HCT116 (cell line): ENCODE measurements around the gene CTCF. TPM values are rescaled to one million over a fixed set of nuclear protein-coding genes. Genes with fewer than 3 reads are reported as not detected.

Experiments
- ATAC-seq: fragments of 200-7000 bp; cut with Tn5 transposase; 2 replicates; pipeline ENCODE4 v1.9.1; 2020; ENCODE audit warnings: mild to moderate bottlenecking, moderate library complexity
- BruUV-seq: library from RNA; stranded (reverse); fragments of 400-500 nt; replicated peaks from 2 replicates; lab custom pipeline; 2021; lab: Mats Ljungman, UMichigan
- CTCF ChIA-PET: fragments of 300-600 bp; sonication (Branson Sonifier 250); formaldehyde crosslinking; loops from one replicate; lab custom pipeline; 2021; ENCODE audit warnings: antibody characterized with exemption; lab: Charles Lee
- POLR2A ChIA-PET: fragments of 300-600, 350-600 bp; sonication (Branson Sonifier 250); formaldehyde crosslinking; loops from one replicate; lab custom pipeline; 2021; ENCODE audit warnings: antibody characterized with exemption; lab: Charles Lee
- RAD21 ChIA-PET, 2 experiments: fragments of 300-600 bp; sonication (Branson Sonifier 250); formaldehyde crosslinking; loops; one replicate each; lab custom pipeline; 2023; ENCODE audit warnings: low total read pairs in 2 of 2; ENCODE audit not compliant: uncharacterized antibody in 2 of 2, unreplicated experiment in 2 of 2, low non-redundant PET in 1 of 2; lab: Charles Lee
- DNase-seq: peaks from one replicate; pipeline ENCODE4 v3.0.0-alpha.2; 2010; ENCODE audit warnings: low read depth, low spot score
- H2AFZ ChIP-seq: fragments of 200-600 bp; shearing (Covaris generic), sonication (generic); 2 replicates; pipeline ENCODE4 v1.6.1; 2017; ENCODE audit warnings: low read depth, mixed run types, mixed read lengths, antibody characterized with exemption, low read length; ENCODE audit not compliant: poor library complexity, severe bottlenecking
- H3K27ac ChIP-seq: 2 replicates; pipeline ENCODE4 v1.5.1; 2012; ENCODE audit warnings: low read depth, low read length
- H3K27me3 ChIP-seq: fragments of 200-600 bp; sonication (generic); 2 replicates; pipeline ENCODE4 v1.6.1; 2016; ENCODE audit warnings: mixed run types, low read length, mixed read lengths; ENCODE audit not compliant: insufficient read depth
- H3K36me3 ChIP-seq, 2 experiments: fragments of 200-500 bp in 1 of 2; fragments of 200-600 bp in 1 of 2; sonication (Bioruptor generic) in 1 of 2; sonication (generic) in 1 of 2; 2 replicates each; pipeline versions ENCODE4 v1.5.1 to v1.6.1; 2014 to 2016; ENCODE audit warnings: low read length in 2 of 2, inconsistent platforms in 1 of 2, mixed read lengths in 1 of 2, mixed run types in 1 of 2; ENCODE audit not compliant: insufficient read depth in 2 of 2, control insufficient read depth in 1 of 2
- H3K4me1 ChIP-seq, 2 experiments: fragments of 200-600 bp in 1 of 2; sonication (generic) in 1 of 2; 2 replicates each; pipeline versions ENCODE4 v1.5.1 to v1.6.1; 2012 to 2017; ENCODE audit warnings: low read length in 2 of 2, inconsistent platforms in 1 of 2, mild to moderate bottlenecking in 1 of 2, mixed read lengths in 1 of 2, mixed run types in 1 of 2, moderate library complexity in 1 of 2; ENCODE audit not compliant: insufficient read depth in 2 of 2, control insufficient read depth in 1 of 2
- H3K4me2 ChIP-seq: fragments of 200-600 bp; sonication (generic); 2 replicates; pipeline ENCODE4 v1.6.1; 2017; ENCODE audit warnings: mixed run types, low read length, mixed read lengths
- H3K4me3 ChIP-seq, 2 experiments: fragments of 200-600 bp in 1 of 2; sonication (generic) in 1 of 2; replicated peaks in 1 of 2; 2 replicates each; pipeline ENCODE4 v1.5.1; 2011 to 2016; ENCODE audit warnings: low read length in 2 of 2, control low read depth in 1 of 2, low read depth in 1 of 2, mild to moderate bottlenecking in 1 of 2, mixed read lengths in 1 of 2, mixed run types in 1 of 2
- H3K79me2 ChIP-seq: fragments of 200-600 bp; sonication (generic); 2 replicates; pipeline ENCODE4 v1.6.1; 2017; ENCODE audit warnings: mild to moderate bottlenecking, mixed run types, low read length, moderate library complexity, mixed read lengths; ENCODE audit not compliant: insufficient read depth
- H3K9ac ChIP-seq: fragments of 200-600 bp; sonication (generic); 2 replicates; pipeline ENCODE4 v1.6.1; 2016; ENCODE audit warnings: low read length, mixed read lengths
- H3K9me2 ChIP-seq: fragments of 200-600 bp; sonication (generic), shearing (Covaris generic); 2 replicates; pipeline ENCODE4 v1.6.1; 2017; ENCODE audit warnings: mixed run types, mild to moderate bottlenecking, moderate library complexity; ENCODE audit not compliant: insufficient read depth
- H3K9me3 ChIP-seq, 2 experiments: fragments of 200-500 bp in 1 of 2; fragments of 200-600 bp in 1 of 2; sonication (Bioruptor generic) in 1 of 2; sonication (generic) in 1 of 2; 2 replicates each; pipeline ENCODE4 v1.6.1; 2014 to 2017; ENCODE audit warnings: low read length in 2 of 2, mixed read lengths in 2 of 2, inconsistent platforms in 1 of 2, low read depth in 1 of 2, mild to moderate bottlenecking in 1 of 2, mixed run types in 1 of 2, moderate library complexity in 1 of 2; ENCODE audit not compliant: control insufficient read depth in 1 of 2, insufficient read depth in 1 of 2
- H4K20me1 ChIP-seq: fragments of 200-600 bp; sonication (generic), shearing (Covaris generic); 2 replicates; pipeline ENCODE4 v1.6.1; 2017; ENCODE audit warnings: mixed run types, mild to moderate bottlenecking, moderate library complexity; ENCODE audit not compliant: insufficient read depth
- ATF3 ChIP-seq: IDR thresholded peaks from 2 replicates; pipeline ENCODE4 v1.6.1; 2012
- ELF1 ChIP-seq: IDR thresholded peaks from 2 replicates; pipeline ENCODE4 v1.6.1; 2012; ENCODE audit warnings: low read depth, borderline replicate concordance
- EZH2 ChIP-seq: fragments of 200-600 bp; sonication (generic); IDR thresholded peaks from 2 replicates; pipeline ENCODE4 v1.6.1; 2017; ENCODE audit warnings: antibody characterized with exemption, mixed run types
- EZH2phosphoT487 ChIP-seq: fragments of 200-600 bp; IDR thresholded peaks from 2 replicates; pipeline ENCODE4 v1.6.1; 2018; ENCODE audit warnings: antibody characterized with exemption, borderline replicate concordance
- FOSL1 ChIP-seq: IDR thresholded peaks from 2 replicates; pipeline ENCODE4 v1.6.1; 2012; ENCODE audit warnings: low read depth
- JUND ChIP-seq: IDR thresholded peaks from 2 replicates; pipeline ENCODE4 v1.6.1; 2012
- POLR2A ChIP-seq: IDR thresholded peaks from 2 replicates; pipeline ENCODE4 v1.7.0; 2011; ENCODE audit warnings: borderline replicate concordance; ENCODE audit not compliant: insufficient read depth, insufficient read length; ENCODE audit errors: extremely low read depth
- POLR2AphosphoS5 ChIP-seq: IDR thresholded peaks from 2 replicates; pipeline ENCODE4 v1.6.1; 2011; ENCODE audit warnings: mild to moderate bottlenecking, low read depth, low read length, moderate library complexity
- RAD21 ChIP-seq: IDR thresholded peaks from 2 replicates; pipeline ENCODE4 v1.6.1; 2012; ENCODE audit warnings: low read depth, mild to moderate bottlenecking
- SIN3A ChIP-seq: IDR thresholded peaks from 2 replicates; pipeline ENCODE4 v1.6.1; 2012; ENCODE audit warnings: low read depth
- SP1 ChIP-seq: IDR thresholded peaks from 2 replicates; pipeline ENCODE4 v1.6.1; 2012; ENCODE audit warnings: low read depth
- TCF7L2 ChIP-seq: IDR thresholded peaks from 2 replicates; pipeline ENCODE4 v1.7.0; 2011; ENCODE audit warnings: borderline replicate concordance, inconsistent platforms; ENCODE audit not compliant: insufficient read depth, insufficient read length; ENCODE audit errors: extremely low read depth
- YY1 ChIP-seq: IDR thresholded peaks from 2 replicates; pipeline ENCODE4 v1.6.1; 2011; ENCODE audit warnings: low read length, low read depth, moderate library complexity, mild to moderate bottlenecking; ENCODE audit not compliant: insufficient replicate concordance; ENCODE audit errors: extremely low read depth
- ZBTB33 ChIP-seq: IDR thresholded peaks from 2 replicates; pipeline ENCODE4 v1.6.1; 2011; ENCODE audit warnings: mild to moderate bottlenecking, low read length, moderate library complexity; ENCODE audit not compliant: insufficient replicate concordance; ENCODE audit errors: extremely low read depth
- ZNF274 ChIP-seq: fragments of 200-500 bp; sonication (Bioruptor generic); IDR thresholded peaks from 2 replicates; pipeline ENCODE4 v1.6.1; 2014; ENCODE audit warnings: mild to moderate bottlenecking, low read depth, low read length, inconsistent platforms
- intact Hi-C: fragments of 100-400 bp; cut with micrococcal nuclease; formaldehyde crosslinking; loops from 2 replicates; pipeline ENCODE4 v1.10.0; 2022
- total RNA-seq: library from RNA; stranded (reverse); gene quantifications from one replicate; pipeline ENCODE4 v1.2.1, GENCODE V29; 2021; ENCODE audit not compliant: unreplicated experiment
- TF ChIP-seq, protein P1 (sequence below): IDR thresholded peaks from 2 replicates; pipeline ENCODE4 v1.6.1; 2012; ENCODE audit warnings: low read depth
- TF ChIP-seq, protein P2 (sequence below), 3 experiments: fragments of 200-600 bp in 1 of 3; sonication (generic) in 1 of 3; IDR thresholded peaks in 2 of 3; conservative IDR thresholded peaks in 1 of 3; 2 replicates each; pipeline ENCODE4 v1.5.1; 2012 to 2017; ENCODE audit warnings: low read depth in 2 of 3, low read length in 2 of 3, antibody characterized with exemption in 1 of 3, borderline replicate concordance in 1 of 3, control low read depth in 1 of 3, mild to moderate bottlenecking in 1 of 3, mixed read lengths in 1 of 3, mixed run types in 1 of 3, moderate library complexity in 1 of 3; ENCODE audit not compliant: insufficient read depth in 1 of 3

The CTCF gene
- total RNA-seq, 1 experiment from 2014 or later = 48.3 TPM

DNA sequence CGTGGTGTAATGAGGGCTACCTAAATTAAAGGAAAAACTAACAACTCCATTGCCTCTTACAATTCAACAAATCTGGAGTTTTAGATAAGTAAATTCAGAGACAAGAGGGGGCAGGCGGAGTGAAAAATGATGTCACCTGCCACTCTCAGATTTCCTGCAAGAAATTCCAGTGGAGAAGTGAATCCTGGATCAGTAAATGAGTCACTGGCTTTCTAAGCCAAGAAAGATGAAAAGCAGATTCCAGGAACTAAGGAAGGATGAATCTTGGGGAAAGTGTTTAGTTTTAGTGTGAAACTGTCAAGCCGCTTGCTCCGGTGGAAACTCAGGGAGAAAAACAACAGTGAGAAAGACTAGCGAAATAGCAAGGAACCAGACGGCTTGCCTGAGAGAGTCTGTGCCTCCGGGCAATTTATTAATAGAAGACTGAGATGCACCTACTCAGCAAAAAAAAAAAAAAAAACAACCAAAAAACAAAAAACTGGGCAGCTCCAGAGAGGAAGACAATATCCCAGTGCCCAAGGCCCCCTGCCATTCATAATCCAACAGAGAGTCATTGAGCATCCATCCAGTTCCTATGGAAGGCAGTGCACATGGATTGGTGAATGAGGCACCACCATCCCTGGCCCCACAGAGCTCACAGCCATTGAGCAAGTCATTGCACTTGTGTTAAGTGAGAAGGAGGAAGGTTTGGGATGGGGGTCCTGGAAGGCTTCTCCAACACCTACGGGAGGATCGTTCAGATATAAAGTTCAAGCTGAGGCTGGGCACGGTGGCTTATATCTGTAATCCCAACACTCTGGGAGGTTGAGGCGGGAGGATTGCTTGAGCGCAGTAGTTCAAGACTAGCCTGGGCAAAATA, 45.8 kb upstream of the CTCF start (continued):
- no peak for TF ChIP-seq ZBTB33

DNA sequence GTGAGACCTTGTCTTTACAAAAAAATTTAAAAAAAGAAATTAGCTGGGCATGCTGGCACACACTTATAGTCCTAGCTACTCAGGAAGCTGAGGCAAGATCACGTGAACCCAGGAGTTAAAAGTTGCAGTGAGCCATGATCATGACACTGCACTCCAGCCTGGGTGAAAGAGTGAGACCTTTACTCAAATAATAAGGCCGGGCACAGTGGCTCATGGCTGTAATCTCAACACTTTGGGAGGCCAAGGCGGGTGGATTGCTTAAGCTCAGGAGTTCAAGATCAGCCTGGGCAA, 45.2 kb upstream of the CTCF start:
- Histone ChIP-seq H3K27me3 (no peaks in the 10 kb centered on the region), H4K20me1 (no peaks in the 10 kb centered on the region), H3K9ac (no peak overlapping the region), H3K9me3 (no peaks in the 10 kb centered on the region), H2AFZ (no peak overlapping the region), H3K4me1 (peaks cover 0 to 29% of the 10 kb centered on the region in 2 experiments; a peak in 3 of 4 replicates), H3K79me2 (no peaks in the 10 kb centered on the region), H3K36me3 (no peaks in the 10 kb centered on the region), H3K9me2 (no peaks in the 10 kb centered on the region), H3K27ac (no peak overlapping the region), H3K4me2 (no peak overlapping the region), H3K4me3 (no peak overlapping the region)
- intact Hi-C loops = no loop called here
- POLR2A ChIA-PET = interaction anchor here (0.7 kb wide), 1 partner anchor 27 kb away, joined by 3 read pairs; no protein-coding TSS in a partner anchor
- ATAC-seq (no peak), DNase-seq (no peak)
- RAD21 ChIA-PET = no interaction called here
- CTCF ChIA-PET = interaction anchor here (0.9 to 4.3 kb wide), 4 partner anchors 11 to 36 kb away, joined by 3 to 40 read pairs (median 4); partner anchors contain the start of gene ATP6V0D1
- BruUV-seq = no TSS peak
- no peak for TF ChIP-seq ELF1
- no peak for TF ChIP-seq FOSL1
- TF ChIP-seq TCF7L2 = no peak
- TF ChIP-seq ZNF274 = no peak
- no peak for TF ChIP-seq POLR2AphosphoS5
- no peak for TF ChIP-seq SP1
- no peak for TF ChIP-seq EZH2phosphoT487
- no peak for TF ChIP-seq SIN3A
- TF ChIP-seq POLR2A = no peak
- no peak for TF ChIP-seq RAD21
- TF ChIP-seq, protein P1, sequence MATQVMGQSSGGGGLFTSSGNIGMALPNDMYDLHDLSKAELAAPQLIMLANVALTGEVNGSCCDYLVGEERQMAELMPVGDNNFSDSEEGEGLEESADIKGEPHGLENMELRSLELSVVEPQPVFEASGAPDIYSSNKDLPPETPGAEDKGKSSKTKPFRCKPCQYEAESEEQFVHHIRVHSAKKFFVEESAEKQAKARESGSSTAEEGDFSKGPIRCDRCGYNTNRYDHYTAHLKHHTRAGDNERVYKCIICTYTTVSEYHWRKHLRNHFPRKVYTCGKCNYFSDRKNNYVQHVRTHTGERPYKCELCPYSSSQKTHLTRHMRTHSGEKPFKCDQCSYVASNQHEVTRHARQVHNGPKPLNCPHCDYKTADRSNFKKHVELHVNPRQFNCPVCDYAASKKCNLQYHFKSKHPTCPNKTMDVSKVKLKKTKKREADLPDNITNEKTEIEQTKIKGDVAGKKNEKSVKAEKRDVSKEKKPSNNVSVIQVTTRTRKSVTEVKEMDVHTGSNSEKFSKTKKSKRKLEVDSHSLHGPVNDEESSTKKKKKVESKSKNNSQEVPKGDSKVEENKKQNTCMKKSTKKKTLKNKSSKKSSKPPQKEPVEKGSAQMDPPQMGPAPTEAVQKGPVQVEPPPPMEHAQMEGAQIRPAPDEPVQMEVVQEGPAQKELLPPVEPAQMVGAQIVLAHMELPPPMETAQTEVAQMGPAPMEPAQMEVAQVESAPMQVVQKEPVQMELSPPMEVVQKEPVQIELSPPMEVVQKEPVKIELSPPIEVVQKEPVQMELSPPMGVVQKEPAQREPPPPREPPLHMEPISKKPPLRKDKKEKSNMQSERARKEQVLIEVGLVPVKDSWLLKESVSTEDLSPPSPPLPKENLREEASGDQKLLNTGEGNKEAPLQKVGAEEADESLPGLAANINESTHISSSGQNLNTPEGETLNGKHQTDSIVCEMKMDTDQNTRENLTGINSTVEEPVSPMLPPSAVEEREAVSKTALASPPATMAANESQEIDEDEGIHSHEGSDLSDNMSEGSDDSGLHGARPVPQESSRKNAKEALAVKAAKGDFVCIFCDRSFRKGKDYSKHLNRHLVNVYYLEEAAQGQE = no peak
- no peak for TF ChIP-seq EZH2
- TF ChIP-seq YY1 = no peak
- TF ChIP-seq JUND = no peak
- TF ChIP-seq, protein P2, sequence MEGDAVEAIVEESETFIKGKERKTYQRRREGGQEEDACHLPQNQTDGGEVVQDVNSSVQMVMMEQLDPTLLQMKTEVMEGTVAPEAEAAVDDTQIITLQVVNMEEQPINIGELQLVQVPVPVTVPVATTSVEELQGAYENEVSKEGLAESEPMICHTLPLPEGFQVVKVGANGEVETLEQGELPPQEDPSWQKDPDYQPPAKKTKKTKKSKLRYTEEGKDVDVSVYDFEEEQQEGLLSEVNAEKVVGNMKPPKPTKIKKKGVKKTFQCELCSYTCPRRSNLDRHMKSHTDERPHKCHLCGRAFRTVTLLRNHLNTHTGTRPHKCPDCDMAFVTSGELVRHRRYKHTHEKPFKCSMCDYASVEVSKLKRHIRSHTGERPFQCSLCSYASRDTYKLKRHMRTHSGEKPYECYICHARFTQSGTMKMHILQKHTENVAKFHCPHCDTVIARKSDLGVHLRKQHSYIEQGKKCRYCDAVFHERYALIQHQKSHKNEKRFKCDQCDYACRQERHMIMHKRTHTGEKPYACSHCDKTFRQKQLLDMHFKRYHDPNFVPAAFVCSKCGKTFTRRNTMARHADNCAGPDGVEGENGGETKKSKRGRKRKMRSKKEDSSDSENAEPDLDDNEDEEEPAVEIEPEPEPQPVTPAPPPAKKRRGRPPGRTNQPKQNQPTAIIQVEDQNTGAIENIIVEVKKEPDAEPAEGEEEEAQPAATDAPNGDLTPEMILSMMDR (IDR thresholded peaks at IDR 0.05 in 2 of 3, conservative IDR thresholded peaks at IDR 0.05 in 1 of 3; ENCODE audit: borderline replicate concordance in 1 of 3, insufficient read depth in 1 of 3, low read depth in 2 of 3, low read length in 2 of 3) = no peak
- TF ChIP-seq ATF3 = no peak
